ENCODE data around the gene ASPG. TPM values are rescaled to one million over a fixed set of nuclear protein-coding genes. Genes with fewer than 3 reads are reported as not detected.

The ASPG gene
- total RNA-seq, 2 experiments from 2014 or later: not detected

GRCh38 chr14:104104076-104104901 lies 18.8 kb downstream of the ASPG start:
- no peaks in the 10 kb centered on the region for H3K9me3 Mint-ChIP-seq
- no peaks in the 10 kb centered on the region for H3K27me3 Mint-ChIP-seq (ENCODE audit: low read depth)
- no peak for DNase-seq
- H3K4me1 Mint-ChIP-seq (ENCODE audit: low read depth): no peaks in the 10 kb centered on the region
- H3K4me3 Mint-ChIP-seq: no peak overlapping the region
- no peak overlapping the region for H3K27ac Mint-ChIP-seq
- H3K36me3 Mint-ChIP-seq (ENCODE audit: low read depth): no peaks in the 10 kb centered on the region
- CTCF ChIA-PET: no interaction called here
- intact Hi-C loops (cut with micrococcal nuclease): no loop called here

GRCh38 chr14:104105071-104105821 lies 19.7 kb downstream of the ASPG start:
- intact Hi-C loops (cut with micrococcal nuclease): no loop called here
- CTCF ChIA-PET: no interaction called here
- DNase-seq: no peak
- Mint-ChIP-seq H3K4me1 (ENCODE audit: low read depth) (no peaks in the 10 kb centered on the region), H3K27me3 (ENCODE audit: low read depth) (no peaks in the 10 kb centered on the region), H3K36me3 (ENCODE audit: low read depth) (no peaks in the 10 kb centered on the region), H3K4me3 (no peak overlapping the region), H3K9me3 (no peaks in the 10 kb centered on the region), H3K27ac (no peak overlapping the region)

- no peak overlapping the region for H3K4me3 Mint-ChIP-seq
- CTCF ChIA-PET: no interaction called here
- no peaks in the 10 kb centered on the region for H3K4me1 Mint-ChIP-seq (ENCODE audit: low read depth)
- intact Hi-C loops (cut with micrococcal nuclease): no loop called here
- DNase-seq: no peak
- H3K27me3 Mint-ChIP-seq (ENCODE audit: low read depth): no peaks in the 10 kb centered on the region
- no peaks in the 10 kb centered on the region for H3K9me3 Mint-ChIP-seq
- no peaks in the 10 kb centered on the region for H3K36me3 Mint-ChIP-seq (ENCODE audit: low read depth)
- no peak overlapping the region for H3K27ac Mint-ChIP-seq
These were observed 20.4 kb downstream of the ASPG start for GRCh38 chr14:104105822-104106470.

GRCh38 chr14:104106471-104106991 lies 21.0 kb downstream of the ASPG start:
- no peaks in the 10 kb centered on the region for H3K4me1 Mint-ChIP-seq (ENCODE audit: low read depth)
- CTCF ChIA-PET: no interaction called here
- no peak overlapping the region for H3K27ac Mint-ChIP-seq
- no peak overlapping the region for H3K4me3 Mint-ChIP-seq
- no peaks in the 10 kb centered on the region for H3K36me3 Mint-ChIP-seq (ENCODE audit: low read depth)
- DNase-seq: no peak
- intact Hi-C loops (cut with micrococcal nuclease): no loop called here
- no peaks in the 10 kb centered on the region for H3K9me3 Mint-ChIP-seq
- no peaks in the 10 kb centered on the region for H3K27me3 Mint-ChIP-seq (ENCODE audit: low read depth)

- intact Hi-C loops (cut with micrococcal nuclease): no loop called here
- DNase-seq: no peak
- no peaks in the 10 kb centered on the region for H3K9me3 Mint-ChIP-seq
- H3K4me3 Mint-ChIP-seq: no peak overlapping the region
- H3K27me3 Mint-ChIP-seq (ENCODE audit: low read depth): no peaks in the 10 kb centered on the region
- CTCF ChIA-PET: no interaction called here
- no peak overlapping the region for H3K27ac Mint-ChIP-seq
- H3K4me1 Mint-ChIP-seq (ENCODE audit: low read depth): no peaks in the 10 kb centered on the region
- H3K36me3 Mint-ChIP-seq (ENCODE audit: low read depth): no peaks in the 10 kb centered on the region
These were observed 21.6 kb downstream of the ASPG start for GRCh38 chr14:104107101-104107581.

GRCh38 chr14:104107611-104108569 lies 22.4 kb downstream of the ASPG start:
- no peaks in the 10 kb centered on the region for H3K4me1 Mint-ChIP-seq (ENCODE audit: low read depth)
- H3K4me3 Mint-ChIP-seq: no peak overlapping the region
- H3K36me3 Mint-ChIP-seq (ENCODE audit: low read depth): no peaks in the 10 kb centered on the region
- H3K27me3 Mint-ChIP-seq (ENCODE audit: low read depth): no peaks in the 10 kb centered on the region
- DNase-seq: no peak
- no peaks in the 10 kb centered on the region for H3K9me3 Mint-ChIP-seq
- no peak overlapping the region for H3K27ac Mint-ChIP-seq
- intact Hi-C loops (cut with micrococcal nuclease): no loop called here
- CTCF ChIA-PET: interaction anchor here (1.8 kb wide), 1 partner anchor 30 kb away, joined by 6 read pairs; no protein-coding TSS in a partner anchor

- CTCF ChIA-PET: interaction anchor here (1.8 kb wide), 1 partner anchor 31 kb away, joined by 6 read pairs; no protein-coding TSS in a partner anchor
- Mint-ChIP-seq H3K4me1 (ENCODE audit: low read depth) (no peaks in the 10 kb centered on the region), H3K27me3 (ENCODE audit: low read depth) (no peaks in the 10 kb centered on the region)
These were observed 23.4 kb downstream of the ASPG start for GRCh38 chr14:104108570-104109541.

GRCh38 chr14:104109731-104110361 lies 24.3 kb downstream of the ASPG start:
- H3K4me3 Mint-ChIP-seq: no peak overlapping the region
- H3K4me1 Mint-ChIP-seq (ENCODE audit: low read depth): no peaks in the 10 kb centered on the region
- no peaks in the 10 kb centered on the region for H3K9me3 Mint-ChIP-seq
- intact Hi-C loops (cut with micrococcal nuclease): no loop called here
- no peaks in the 10 kb centered on the region for H3K36me3 Mint-ChIP-seq (ENCODE audit: low read depth)
- H3K27me3 Mint-ChIP-seq (ENCODE audit: low read depth): no peaks in the 10 kb centered on the region
- no peak overlapping the region for H3K27ac Mint-ChIP-seq
- CTCF ChIA-PET: no interaction called here
- no peak for DNase-seq

More at GRCh38 chr14:104108570-104109541, 23.4 kb downstream of the ASPG start:
- intact Hi-C loops (cut with micrococcal nuclease): no loop called here
- no peak overlapping the region for H3K27ac Mint-ChIP-seq
- no peak for DNase-seq
- H3K9me3 Mint-ChIP-seq: no peaks in the 10 kb centered on the region
- no peak overlapping the region for H3K4me3 Mint-ChIP-seq
- no peaks in the 10 kb centered on the region for H3K36me3 Mint-ChIP-seq (ENCODE audit: low read depth)

- H3K36me3 Mint-ChIP-seq (ENCODE audit: low read depth): no peaks in the 10 kb centered on the region
- H3K4me3 Mint-ChIP-seq: no peak overlapping the region
- no peak overlapping the region for H3K27ac Mint-ChIP-seq
- H3K27me3 Mint-ChIP-seq (ENCODE audit: low read depth): peaks cover 2% of the 10 kb centered on the region
- H3K9me3 Mint-ChIP-seq: no peaks in the 10 kb centered on the region
- intact Hi-C loops (cut with micrococcal nuclease): no loop called here
- H3K4me1 Mint-ChIP-seq (ENCODE audit: low read depth): no peaks in the 10 kb centered on the region
- DNase-seq: no peak
- CTCF ChIA-PET: no interaction called here
These were observed 25.1 kb downstream of the ASPG start for GRCh38 chr14:104110491-104111209.

Data from activated naive CD4-positive, alpha-beta T cell treated with anti-CD3 and anti-CD28 coated beads for 36 hours (primary cell).